Measurements from ENCODE around the gene COMMD7. TPM values are rescaled to one million over a fixed set of nuclear protein-coding genes. Genes with fewer than 3 reads are reported as not detected.

COMMD7 gene
- total and polyA plus RNA-seq, 9 of the 15 experiments (the other 6 are each of a cell fraction or from before 2014, with no cell fraction given): 11.9 to 69.1 (median 34.7) TPM

DNA sequence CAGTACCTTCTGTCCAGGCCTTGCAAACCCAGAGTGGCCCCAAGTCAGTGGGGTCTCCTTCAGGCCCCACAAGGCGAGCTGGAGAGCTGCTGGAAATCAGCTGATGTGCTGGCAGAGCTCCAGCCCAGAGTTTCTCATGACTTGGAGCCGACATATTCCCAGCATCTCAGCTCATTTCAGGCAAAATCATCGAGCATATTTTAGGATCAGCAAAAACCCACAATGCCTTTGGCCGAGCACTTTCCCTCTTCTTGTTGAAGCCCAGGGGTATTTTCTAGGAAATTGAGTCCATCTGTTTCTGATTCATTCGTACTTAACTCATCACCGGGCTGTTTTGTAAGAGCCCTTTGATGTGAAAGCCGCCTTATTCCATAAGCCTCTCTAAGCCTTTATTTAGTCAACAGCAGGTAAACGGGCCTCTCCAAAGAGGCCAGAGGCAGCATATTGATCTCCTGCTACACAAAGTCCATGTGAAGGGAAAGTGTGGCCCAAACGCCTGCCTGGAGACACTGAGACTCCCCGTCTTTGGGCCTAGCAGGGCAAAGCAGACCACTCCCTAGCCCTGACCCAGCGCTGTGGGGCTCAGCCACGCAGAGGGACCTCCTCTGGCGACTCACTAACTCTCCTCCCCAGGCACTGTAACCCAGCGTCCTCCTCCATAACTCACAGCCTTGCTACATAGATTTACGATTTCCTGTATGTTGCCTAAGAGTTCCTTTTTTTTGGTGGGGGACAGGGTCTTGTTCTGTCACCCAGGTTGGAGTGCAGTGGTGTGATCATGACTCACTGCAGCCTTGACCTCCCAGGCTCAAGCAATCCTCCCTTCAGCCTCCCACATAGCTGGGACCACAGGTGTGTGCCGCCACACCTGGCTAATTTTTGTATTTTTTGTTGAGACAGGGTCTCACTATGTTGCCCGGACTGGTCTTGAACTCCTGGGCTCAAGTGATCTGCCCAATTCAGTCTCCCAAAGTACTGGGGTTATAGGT, 57.4 kb downstream of the COMMD7 start (continued):
- TF ChIP-seq, protein P1, sequence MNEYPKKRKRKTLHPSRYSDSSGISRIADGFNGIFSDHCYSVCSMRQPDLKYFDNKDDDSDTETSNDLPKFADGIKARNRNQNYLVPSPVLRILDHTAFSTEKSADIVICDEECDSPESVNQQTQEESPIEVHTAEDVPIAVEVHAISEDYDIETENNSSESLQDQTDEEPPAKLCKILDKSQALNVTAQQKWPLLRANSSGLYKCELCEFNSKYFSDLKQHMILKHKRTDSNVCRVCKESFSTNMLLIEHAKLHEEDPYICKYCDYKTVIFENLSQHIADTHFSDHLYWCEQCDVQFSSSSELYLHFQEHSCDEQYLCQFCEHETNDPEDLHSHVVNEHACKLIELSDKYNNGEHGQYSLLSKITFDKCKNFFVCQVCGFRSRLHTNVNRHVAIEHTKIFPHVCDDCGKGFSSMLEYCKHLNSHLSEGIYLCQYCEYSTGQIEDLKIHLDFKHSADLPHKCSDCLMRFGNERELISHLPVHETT (CRISPR knock-in tag; conservative IDR thresholded peaks at IDR 0.05 in 1 of 2, IDR thresholded peaks at IDR 0.05 in 1 of 2): no peak
- TF ChIP-seq ZNF695 (CRISPR knock-in tag; IDR thresholded peaks at IDR 0.05) (no peak), ZNF436 (CRISPR knock-in tag; IDR thresholded peaks at IDR 0.05) (no peak), PTBP1 (IDR thresholded peaks at IDR 0.05; ENCODE audit: low read depth, low read length) (no peak), ZNF174 (CRISPR knock-in tag; IDR thresholded peaks at IDR 0.05) (no peak), DNMT1 (IDR thresholded peaks at IDR 0.05) (no peak), BCOR (IDR thresholded peaks at IDR 0.05) (peak; percentile 41; the same call in 1 of the 2 replicates), HNRNPLL (IDR thresholded peaks at IDR 0.05; ENCODE audit: low read depth, low read length, poor library complexity, severe bottlenecking) (no peak), CSDE1 (IDR thresholded peaks at IDR 0.05) (no peak), E2F4 (CRISPR knock-in tag; IDR thresholded peaks at IDR 0.05; ENCODE audit: low read depth) (no peak), MTA3 (IDR thresholded peaks at IDR 0.05; ENCODE audit: borderline replicate concordance) (no peak), TEAD1 (CRISPR knock-in tag; IDR thresholded peaks at IDR 0.05) (no peak), NCOA1 (IDR thresholded peaks at IDR 0.05; ENCODE audit: low read depth) (no peak), GATAD2B (IDR thresholded peaks at IDR 0.05; ENCODE audit: borderline replicate concordance) (no peak), KAT7 (CRISPR knock-in tag; IDR thresholded peaks at IDR 0.05; ENCODE audit: borderline replicate concordance) (no peak), ZNF740 (CRISPR knock-in tag; IDR thresholded peaks at IDR 0.05) (no peak), ZNF740 (tag; IDR thresholded peaks at IDR 0.05) (no peak), LARP7 (IDR thresholded peaks at IDR 0.05) (no peak)
- TF ChIP-seq, protein P2, sequence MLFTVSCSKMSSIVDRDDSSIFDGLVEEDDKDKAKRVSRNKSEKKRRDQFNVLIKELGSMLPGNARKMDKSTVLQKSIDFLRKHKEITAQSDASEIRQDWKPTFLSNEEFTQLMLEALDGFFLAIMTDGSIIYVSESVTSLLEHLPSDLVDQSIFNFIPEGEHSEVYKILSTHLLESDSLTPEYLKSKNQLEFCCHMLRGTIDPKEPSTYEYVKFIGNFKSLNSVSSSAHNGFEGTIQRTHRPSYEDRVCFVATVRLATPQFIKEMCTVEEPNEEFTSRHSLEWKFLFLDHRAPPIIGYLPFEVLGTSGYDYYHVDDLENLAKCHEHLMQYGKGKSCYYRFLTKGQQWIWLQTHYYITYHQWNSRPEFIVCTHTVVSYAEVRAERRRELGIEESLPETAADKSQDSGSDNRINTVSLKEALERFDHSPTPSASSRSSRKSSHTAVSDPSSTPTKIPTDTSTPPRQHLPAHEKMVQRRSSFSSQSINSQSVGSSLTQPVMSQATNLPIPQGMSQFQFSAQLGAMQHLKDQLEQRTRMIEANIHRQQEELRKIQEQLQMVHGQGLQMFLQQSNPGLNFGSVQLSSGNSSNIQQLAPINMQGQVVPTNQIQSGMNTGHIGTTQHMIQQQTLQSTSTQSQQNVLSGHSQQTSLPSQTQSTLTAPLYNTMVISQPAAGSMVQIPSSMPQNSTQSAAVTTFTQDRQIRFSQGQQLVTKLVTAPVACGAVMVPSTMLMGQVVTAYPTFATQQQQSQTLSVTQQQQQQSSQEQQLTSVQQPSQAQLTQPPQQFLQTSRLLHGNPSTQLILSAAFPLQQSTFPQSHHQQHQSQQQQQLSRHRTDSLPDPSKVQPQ (CRISPR knock-in tag; IDR thresholded peaks at IDR 0.05; ENCODE audit: borderline replicate concordance): no peak
- TF ChIP-seq, protein P3, sequence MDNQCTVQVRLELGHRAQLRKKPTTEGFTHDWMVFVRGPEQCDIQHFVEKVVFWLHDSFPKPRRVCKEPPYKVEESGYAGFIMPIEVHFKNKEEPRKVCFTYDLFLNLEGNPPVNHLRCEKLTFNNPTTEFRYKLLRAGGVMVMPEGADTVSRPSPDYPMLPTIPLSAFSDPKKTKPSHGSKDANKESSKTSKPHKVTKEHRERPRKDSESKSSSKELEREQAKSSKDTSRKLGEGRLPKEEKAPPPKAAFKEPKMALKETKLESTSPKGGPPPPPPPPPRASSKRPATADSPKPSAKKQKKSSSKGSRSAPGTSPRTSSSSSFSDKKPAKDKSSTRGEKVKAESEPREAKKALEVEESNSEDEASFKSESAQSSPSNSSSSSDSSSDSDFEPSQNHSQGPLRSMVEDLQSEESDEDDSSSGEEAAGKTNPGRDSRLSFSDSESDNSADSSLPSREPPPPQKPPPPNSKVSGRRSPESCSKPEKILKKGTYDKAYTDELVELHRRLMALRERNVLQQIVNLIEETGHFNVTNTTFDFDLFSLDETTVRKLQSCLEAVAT (IDR thresholded peaks at IDR 0.05): no peak
